Stimulated activated naive CD4-positive, alpha-beta T cell treated with Interleukin-2 at 50 U/mL for 16 hours (primary cell): Measurements from ENCODE around the gene TUFT1.

Experiments used
- DNase-seq: peaks from one replicate; lab custom pipeline; 2025; lab: John Stamatoyannopoulos, UW

Gene TUFT1, protein sequence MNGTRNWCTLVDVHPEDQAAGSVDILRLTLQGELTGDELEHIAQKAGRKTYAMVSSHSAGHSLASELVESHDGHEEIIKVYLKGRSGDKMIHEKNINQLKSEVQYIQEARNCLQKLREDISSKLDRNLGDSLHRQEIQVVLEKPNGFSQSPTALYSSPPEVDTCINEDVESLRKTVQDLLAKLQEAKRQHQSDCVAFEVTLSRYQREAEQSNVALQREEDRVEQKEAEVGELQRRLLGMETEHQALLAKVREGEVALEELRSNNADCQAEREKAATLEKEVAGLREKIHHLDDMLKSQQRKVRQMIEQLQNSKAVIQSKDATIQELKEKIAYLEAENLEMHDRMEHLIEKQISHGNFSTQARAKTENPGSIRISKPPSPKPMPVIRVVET

DNA sequence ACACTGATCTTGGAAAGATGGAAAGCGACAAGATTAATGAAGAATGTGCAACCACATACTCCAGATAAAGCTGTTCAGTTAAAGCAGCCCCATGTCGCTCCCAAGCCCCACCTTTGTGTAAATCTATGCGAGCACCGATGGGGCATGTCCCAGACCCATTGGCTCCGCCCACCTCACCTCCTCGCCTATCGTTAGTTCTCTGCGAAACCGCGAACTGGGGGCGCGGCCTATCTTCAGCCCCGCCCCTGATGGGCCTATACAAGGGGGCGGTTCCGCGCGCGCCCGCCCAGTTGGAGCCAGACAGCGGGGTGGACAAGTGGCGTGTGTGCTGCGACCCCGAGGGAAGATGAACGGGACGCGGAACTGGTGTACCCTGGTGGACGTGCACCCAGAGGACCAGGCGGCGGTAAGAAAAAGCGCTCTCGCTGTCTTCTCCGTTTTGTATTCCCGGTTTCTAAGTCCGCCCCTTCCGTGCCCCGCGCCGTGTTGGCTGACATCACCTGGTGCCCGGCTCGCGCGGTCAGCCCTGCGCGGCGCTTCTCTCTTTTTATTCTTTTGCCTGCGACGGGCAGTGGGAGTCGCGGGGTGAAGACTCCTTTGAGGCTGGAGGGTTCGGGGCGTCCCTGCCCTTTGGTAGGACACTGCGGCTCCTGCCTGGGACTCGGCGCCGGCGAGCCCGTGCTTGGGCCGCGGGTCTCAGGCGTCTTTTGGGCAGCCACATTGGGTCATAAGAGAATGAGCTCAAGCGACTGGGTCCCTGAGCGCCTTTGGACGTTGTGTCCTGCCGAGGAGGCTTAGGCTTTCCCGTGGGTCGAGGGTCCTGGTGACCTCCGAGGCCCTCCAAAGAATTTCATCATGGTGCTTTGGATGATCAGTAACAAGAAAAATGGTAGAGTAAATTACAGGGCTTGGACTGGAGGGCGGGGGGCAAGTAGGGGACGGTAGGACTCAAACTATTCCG, at the start of gene TUFT1:
TSS of gene TUFT1 (plus strand) at position 289 of the 961 bp plus-strand sequence. CDS start at position 347, 58 bp downstream.
- peak; percentile 93 for DNase-seq

DNA sequence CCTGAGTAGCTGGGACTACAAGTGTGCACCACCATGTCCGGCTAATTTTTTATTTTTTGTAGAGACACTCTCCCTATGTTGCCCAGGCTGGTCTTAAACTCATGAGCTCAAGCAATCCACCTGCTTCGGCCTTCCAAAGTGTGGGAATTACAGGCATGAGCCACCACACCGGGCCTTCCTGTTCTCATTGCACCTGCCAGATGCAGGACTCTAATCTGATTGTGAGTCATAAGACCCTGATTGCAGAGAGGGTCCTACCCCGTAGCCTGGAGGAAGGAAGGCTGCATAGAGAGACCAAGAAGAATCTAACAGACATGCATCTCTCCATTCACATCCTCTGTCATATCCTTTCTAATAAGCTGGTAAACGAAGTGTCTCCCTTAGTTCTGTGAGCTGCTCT, 48.5 kb upstream of the TUFT1 start:
- DNase-seq: no peak

DNA sequence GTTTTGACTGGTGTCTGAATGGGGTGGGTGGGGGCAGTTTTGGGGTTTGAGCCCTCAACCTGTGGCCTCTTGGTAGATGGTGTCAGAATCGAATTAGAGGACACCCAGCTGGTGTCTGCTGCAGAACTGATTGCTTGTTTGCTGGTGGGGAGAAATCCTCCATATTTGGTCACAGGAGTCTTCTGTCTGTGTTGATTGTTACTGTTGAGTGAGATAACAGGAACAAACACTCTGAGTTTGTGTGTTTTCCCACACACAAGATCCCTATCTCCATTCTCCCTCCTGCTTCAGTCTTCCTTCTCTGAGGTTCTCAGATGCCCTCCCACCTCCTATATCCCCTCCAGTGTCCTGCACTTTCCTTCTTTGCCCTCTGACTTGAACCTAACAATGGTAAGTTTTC, 48.0 kb upstream of the TUFT1 start:
- no peak for DNase-seq

DNA sequence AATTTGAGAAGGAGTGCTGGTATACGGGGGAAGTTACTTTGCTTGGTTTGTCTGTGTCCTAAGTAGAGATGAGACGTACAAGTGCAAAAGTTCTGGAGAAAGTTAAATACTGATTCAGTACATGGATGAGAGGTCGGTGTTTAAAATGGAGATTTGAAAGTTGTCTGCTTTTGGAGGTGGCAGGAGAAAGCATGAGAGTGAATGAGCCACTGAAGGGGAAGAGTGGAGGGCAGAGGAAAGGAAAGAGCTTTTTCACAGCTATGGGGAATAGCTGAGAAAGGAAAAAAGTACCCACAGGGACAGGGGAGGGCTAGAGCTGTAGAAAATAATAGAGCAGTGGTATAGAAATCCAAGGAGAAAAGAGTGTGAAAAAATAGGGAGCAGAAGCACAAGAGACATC, 47.1 kb upstream of the TUFT1 start:
- no peak for DNase-seq

DNA sequence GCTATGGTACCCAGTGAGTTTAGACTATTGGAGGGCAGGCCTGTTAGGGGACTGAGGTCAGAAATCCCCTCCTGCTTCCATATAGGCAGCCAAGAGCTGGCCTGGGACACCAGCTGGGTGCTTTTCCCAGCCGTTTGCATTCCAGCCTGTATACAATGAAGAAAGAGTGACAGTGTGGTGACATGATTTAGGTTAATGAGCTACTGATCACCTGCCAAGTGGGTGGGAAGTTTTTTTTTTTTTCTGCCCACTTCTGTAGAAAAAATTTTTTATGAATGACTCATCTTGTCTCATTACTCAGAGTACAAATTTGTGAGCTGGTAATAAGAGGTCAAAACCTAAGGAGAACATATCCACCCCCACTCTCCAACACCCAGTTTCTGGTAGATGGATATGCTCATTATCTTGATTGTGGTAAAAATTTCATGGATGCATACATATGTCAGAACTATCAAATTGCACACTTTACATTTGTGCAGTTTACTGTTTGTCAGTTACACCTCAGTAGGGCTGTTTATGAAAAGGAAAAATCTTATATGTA, 45.3 kb upstream of the TUFT1 start:
- no peak for DNase-seq

DNA sequence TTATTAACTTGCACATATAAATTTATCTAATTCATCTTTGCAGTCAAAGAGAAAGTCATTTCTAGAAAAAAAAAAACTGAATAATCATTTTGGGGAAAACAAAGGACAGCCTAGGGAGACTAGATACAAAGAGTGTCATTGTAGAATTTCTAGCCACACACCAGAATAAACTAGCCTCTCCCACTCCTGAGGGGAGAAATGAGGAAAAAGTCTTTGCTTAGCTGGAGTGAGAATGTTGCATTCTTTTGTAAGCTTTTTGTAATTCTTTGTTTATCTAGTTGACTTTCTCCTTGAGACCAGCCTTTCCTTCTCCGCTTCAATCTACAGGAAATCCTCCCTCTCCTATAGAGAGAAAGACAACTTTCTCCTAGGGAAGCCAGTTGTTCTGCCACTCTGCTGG, 44.8 kb upstream of the TUFT1 start:
- no peak for DNase-seq

DNA sequence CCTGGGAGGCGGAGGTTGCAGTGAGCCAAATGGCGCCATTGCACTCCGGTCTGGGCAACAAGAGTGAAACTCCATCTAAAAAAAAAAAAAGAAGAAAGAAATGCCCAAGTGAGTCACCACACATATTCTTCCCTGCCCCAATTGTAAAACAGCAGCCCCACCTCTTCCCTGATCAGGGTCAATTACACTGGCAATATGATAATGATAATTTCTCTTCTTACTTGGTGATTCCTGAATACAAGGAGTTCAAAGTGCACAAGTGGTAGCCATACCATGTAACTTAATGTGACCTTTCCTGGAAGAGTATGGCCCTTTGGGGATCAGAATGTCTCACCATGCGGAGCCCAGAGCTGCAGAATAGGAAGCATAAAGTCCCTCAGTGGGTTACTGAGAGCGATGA, 40.7 kb upstream of the TUFT1 start:
- DNase-seq: no peak

DNA sequence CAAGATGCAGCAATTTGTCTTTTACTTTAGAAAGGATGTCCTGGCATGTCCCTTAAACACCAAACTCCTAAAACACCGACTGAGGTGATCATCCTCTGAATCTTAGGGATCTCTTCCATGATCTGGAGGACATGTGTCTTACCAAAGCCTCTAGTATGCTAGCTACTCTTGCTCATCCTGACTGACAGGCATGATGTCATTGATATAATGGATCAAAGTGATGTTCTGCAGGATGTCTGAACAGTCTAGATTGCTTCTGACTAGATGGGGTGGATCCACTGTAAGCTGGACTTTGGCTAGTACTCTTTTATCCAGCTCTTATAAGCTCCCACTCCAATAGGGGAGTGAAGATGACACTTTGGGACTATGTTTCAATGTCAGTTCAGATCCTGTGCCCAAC, 40.2 kb upstream of the TUFT1 start:
- DNase-seq: no peak

DNA sequence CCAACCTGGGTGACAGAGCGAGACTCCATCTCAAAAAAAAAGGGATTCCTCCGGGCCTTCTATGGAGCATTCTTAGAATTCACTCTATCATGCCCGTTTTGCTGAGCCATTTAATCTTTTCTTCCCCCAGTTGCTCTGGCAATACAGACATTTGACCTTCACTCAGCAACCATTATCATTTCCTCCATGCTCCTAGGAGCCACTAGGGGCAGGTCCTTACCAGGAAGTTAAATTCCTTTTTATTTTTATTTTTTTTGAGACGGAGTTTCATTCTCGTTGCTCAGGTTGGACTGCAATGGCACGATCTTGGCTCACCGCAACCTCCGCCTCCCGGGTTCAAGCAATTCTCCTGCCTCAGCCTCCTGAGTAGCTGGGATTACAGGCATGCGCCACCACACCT, 38.6 kb upstream of the TUFT1 start:
- no peak for DNase-seq

DNA sequence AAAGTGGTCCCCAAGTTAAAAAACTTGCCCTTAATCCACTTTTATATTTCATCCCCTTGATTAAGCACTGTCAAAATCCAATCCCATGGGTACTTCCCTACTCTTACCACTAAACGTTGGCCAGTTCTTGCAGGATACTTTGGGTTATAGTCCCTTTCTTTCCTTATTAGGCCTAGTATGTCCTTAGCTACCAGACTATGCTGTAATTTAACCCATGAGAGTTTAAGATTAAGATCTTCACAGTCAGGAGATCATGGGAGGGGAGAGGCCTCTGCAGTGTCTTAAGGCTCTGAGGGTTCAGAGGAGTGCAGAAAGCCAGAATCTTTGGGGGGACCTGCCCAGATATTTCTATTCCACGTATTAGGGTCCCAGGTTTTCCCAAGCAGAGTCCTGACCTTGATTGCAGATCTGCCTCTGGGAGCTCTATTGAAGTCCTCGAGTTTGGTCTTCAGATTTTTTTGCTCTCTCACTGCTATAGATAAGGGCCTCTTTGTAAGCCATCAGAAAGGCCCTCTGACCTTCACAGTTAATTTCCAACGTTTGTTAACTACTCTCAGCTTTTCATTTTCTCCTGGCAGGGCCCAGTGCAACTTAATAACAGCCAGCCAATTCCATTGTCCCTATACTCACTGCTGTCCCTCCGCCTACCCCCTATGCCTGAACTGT, 37.9 kb upstream of the TUFT1 start:
- no peak for DNase-seq

DNA sequence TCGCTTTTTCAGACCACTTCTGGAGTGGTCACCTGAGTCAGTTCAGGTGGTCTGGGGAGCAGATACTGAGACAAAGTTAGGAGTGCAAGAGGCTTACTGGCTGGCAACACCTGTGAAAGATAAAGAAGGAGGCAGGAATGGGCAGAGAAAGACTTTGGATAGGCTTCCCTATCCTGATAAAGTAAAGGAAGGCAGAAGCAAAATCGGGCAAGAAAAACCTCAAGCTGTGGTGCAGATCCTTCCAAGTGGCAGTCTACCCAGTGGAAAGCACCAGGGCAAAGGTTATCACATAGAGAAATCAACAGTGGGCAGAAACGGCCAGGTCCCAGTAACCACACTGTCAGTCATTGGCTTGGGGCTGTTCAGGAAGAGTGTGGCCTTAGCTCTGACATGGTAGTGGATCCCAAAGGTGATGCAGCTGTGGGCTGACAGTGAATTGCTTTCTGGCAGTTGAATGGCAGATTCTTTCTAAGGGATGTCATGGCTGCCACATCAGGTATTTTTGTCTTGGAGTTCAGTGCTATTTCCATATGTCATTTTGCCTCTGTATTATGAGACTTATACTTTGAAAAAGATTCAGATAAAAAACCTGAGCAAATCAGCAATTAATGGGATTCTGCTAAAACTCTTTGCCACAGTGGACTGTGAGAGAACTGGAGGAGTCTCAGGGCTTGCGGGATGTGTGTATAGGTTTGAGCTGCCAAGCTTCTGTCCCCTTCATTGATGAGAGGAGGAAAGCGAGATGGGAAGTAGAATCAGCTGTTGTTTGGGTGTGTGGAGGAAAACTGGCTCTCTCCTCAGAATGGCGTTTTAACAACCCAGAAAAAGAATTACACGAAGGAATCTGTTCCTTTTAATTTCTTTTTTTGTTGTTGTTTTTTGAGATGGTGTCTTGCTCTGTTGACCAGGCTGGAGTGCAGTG, 37.0 kb upstream of the TUFT1 start:
- DNase-seq: no peak

DNA sequence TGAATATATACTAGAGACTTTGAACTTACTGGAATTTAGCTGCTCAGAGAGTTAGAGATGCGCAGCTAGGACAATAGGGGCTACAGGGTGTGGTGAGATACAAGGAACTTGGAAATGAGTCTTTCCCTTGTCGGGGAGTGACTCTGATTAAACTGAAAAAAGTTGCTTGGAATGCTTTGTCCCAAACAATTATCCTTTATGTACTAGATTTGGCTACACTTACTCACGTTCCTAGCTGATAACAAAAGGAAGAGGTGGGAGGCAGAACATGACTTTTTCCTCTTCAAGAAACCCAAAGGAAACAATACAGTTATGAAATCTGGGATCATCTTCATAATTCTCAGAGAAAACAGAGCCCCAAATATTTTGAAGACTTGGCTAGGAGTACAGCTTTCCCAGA, 35.9 kb upstream of the TUFT1 start:
- DNase-seq: no peak

DNA sequence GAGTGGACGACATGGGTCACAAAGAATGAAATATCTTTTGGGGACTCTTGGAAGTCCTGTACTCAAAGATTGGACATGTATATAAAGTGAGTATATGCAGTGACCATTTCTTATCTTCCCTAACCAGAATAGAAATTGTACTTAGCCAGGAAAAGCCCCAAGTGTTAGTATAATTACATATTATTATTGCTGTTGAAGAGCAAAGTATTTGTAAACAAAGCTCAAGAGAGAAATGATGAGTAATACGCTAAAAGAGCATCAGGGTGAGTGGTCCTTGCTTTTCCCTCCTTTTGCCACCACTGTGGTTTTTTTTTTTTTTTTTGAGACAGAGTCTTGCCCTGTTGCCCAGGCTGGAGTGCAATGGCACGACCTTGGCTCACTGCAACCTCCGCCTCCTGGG, 35.4 kb upstream of the TUFT1 start:
- DNase-seq: no peak

DNA sequence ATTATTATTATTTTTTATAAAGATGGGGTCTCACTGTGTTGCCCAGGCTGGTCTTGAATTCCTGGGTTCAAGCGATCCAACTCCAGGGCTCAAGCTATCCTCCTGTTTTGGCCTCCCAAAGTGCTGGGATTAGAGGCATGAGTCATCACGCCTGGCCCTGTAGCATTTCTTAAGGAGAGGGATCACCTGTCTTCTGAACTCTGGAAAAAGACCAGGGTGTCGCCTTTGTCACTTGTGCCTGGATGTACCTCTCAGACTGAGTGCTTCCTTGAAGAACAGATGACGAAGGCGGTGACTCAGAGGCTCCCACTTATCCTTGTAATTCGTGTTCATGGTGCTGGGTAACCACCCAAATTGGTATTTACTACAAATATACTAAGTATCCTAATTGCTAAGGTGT, 31.3 kb upstream of the TUFT1 start:
- no peak for DNase-seq

DNA sequence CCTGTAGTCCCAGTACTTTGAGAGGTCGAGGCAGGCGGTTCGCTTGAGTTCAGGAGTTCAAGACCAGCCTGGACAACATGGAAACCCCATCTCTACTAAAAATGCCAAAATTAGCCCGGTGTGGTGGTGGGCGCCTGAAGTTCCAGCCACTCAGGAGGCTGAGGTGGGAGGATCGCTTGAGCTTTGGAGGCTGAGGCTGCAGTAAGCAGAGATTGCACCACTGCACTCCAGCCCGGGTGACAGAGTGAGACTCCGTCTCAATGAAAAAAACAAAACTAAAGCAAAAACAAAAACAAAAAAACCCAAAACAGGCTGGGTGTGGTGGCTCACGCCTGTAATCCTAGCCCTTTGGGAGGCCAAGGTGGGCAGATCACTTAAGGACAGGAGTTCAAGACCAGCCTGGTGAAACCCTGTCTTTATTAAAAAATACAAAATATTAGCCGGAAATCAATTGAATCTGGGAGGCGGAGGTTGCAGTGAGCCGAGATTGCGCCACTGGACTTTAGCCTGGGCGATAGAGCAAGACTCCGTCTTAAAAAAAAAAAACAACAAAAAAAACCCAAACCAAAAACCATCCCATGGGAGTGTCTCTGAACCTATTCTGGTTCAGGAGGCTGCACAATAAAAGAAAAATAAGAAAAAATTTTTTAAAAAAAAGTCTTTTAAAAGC, 30.6 kb upstream of the TUFT1 start:
- no peak for DNase-seq

DNA sequence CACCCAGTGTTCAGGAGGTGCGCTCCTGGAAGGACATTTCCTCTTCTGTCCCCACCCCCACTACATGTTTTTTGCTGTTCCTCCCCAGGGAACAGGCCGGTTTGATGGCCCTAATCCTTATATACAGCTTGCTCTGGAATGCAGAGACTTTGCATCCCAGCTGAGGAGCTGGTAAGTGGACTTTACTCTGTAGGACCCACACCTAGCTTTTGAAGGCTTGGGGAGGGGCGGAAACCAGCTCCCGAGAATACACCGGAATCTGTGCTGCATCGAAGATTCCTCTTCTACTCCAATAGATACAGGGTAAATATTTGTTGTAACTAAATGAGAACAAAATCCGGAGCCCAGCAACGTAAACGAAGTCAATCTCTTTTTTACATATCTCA, 30.1 kb upstream of the TUFT1 start:
- no peak for DNase-seq

DNA sequence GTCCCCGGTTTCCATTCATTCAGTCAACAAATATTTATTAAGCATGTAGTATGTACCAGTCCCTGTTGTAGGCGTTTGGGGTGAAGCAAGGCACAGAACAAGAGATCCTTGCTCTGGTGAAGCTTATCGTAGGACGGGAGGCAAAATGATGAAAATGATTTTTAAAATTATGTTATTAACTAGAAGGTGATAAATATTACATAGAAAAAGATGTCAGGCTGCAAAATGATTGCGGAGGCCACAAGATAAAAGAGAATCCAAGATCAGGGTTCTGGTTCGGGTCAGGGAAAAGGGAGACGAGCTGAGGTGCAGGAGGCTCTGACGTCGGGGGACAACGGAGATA, 29.5 kb upstream of the TUFT1 start:
- DNase-seq: no peak

DNA sequence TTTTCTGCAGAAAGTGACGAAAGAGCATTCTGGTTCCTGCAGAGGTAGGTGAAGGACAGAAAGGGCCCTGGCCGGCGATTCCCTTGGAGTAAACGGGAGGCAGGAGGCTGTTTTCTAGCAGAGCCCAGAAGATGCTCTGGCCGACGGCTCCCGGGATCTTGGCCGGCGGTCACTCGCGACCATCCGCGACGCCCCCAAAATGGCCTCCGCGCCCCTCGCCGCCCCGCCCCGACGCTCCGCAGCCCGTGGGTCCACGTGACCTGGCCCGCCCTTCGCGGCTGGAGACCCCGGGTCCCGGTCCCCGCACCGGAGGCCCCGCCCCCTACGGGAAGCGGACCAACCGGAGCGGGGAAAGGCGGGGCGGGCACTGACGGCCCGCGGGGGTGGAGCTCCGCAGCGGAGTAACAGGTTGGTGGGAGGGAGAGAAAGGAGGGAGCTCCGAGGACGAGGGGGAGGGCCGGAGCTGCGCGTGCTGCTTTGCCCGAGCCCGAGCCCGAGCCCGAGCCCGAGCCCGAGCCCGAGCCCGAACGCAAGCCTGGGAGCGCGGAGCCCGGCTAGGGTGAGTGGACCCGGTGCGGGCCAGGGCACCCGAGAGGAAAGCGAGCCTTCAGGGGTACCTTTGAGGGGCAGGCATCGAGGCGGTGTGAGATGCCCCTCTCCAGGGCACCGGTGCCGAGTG, 29.0 kb upstream of the TUFT1 start, which contains the start of gene CGN:
TSS of gene CGN (plus strand) at position 431 of the 679 bp plus-strand sequence. CDS start 7,133 bp downstream, outside the sequence.
- DNase-seq: peak; percentile 86

DNA sequence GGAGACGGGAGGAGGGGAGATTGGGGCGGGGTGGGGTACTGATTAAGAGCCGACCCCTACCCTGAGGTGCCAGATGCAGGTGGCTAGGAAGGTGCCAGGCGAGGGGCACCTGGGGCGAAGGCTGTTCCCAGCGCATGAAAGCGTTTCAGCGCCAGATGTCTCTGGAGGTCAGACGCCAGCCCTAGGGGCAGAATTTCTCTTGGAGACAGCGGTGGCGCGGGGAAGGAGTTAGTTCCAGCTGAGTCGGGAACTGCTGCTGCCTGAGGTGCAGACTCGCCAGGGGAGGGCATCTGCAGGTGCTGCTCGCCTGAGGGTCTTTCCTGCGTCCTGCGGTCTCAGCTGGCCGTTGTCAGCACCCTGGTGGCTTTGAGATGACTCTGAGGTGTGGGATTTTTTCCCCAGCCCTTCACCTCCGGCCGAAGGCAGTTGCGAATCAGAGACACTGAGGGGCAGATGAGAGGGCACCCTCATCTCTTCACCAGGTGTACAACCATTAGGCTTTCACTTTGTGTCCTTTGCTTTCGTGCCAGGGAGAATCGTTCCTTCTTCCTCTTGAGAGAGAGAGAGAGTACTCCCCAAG, 28.4 kb upstream of the TUFT1 start:
- peak; percentile 24 for DNase-seq

DNA sequence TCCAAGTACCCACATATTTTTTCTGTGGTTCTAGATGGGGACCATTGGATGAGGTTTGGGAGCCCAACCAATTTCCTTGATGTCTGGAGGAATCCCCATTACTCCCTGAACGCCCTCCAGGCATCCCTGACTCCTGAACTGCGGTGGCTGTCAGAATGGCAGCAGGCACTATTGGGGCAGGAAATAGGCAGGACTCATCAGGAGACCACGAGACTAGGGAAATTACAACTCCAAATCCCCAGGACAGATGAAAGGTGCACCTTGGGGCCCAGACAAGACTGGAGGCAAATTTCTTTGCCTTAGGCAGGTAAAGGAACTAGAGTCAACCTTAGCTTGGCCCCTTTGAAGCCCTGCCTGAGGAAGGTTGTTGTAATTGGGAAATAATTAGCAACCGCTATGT, 27.8 kb upstream of the TUFT1 start:
- DNase-seq: no peak
